VCaP (cell line): ENCODE results near the gene LAMP1.

Source experiments
- H3K27ac ChIP-seq: fragments of 450-650 bp; 2 replicates; pipeline ENCODE4 v1.5.1; 2017
- CTCF ChIP-seq: fragments of 450-650 bp; conservative IDR thresholded peaks from 2 replicates; pipeline ENCODE4 v1.5.1; 2017; ENCODE audit warnings: mild to moderate bottlenecking, moderate library complexity

Gene LAMP1

GRCh38 chr13:113332615-113333014 lies 35.6 kb downstream of the LAMP1 start:
- TF ChIP-seq CTCF: no peak
- H3K27ac ChIP-seq: no peak overlapping the region

- TF ChIP-seq CTCF: no peak
- no peak overlapping the region for H3K27ac ChIP-seq
Observed at GRCh38 chr13:113333076-113333475, 36.0 kb downstream of the LAMP1 start.

- no peak overlapping the region for H3K27ac ChIP-seq
- TF ChIP-seq CTCF: no peak
Observed at GRCh38 chr13:113337556-113337955, 40.5 kb downstream of the LAMP1 start.

GRCh38 chr13:113337976-113338375 lies 40.9 kb downstream of the LAMP1 start:
- no peak overlapping the region for H3K27ac ChIP-seq
- TF ChIP-seq CTCF: no peak

- H3K27ac ChIP-seq: no peak overlapping the region
- no peak for TF ChIP-seq CTCF
Observed at GRCh38 chr13:113338451-113338850, 41.4 kb downstream of the LAMP1 start.

- no peak for TF ChIP-seq CTCF
- H3K27ac ChIP-seq: no peak overlapping the region
Observed at GRCh38 chr13:113342820-113343691, 46.0 kb downstream of the LAMP1 start.

- no peak overlapping the region for H3K27ac ChIP-seq
- no peak for TF ChIP-seq CTCF
Observed at GRCh38 chr13:113343692-113343968, 46.6 kb downstream of the LAMP1 start.
